OCI-LY7 (cell line): ENCODE data around the gene EPHA6. TPM values are rescaled to one million over a fixed set of nuclear protein-coding genes. Genes with fewer than 3 reads are reported as not detected.

Source experiments
- BruUV-seq: library from RNA; stranded (reverse); fragments of 400-500 nt; replicated peaks from 2 replicates; lab custom pipeline; 2021; lab: Mats Ljungman, UMichigan
- CTCF ChIA-PET: fragments of 300-600 bp; sonication (Branson Sonifier 250); formaldehyde crosslinking; loops from one replicate; lab custom pipeline; 2022; ENCODE audit warnings: antibody characterized with exemption; ENCODE audit not compliant: unreplicated experiment; lab: Charles Lee
- POLR2A ChIA-PET: fragments of 300-600 bp; sonication (Branson Sonifier 250); formaldehyde crosslinking; loops from one replicate; lab custom pipeline; 2022; ENCODE audit warnings: antibody characterized with exemption; lab: Charles Lee
- DNase-seq: peaks from one replicate; pipeline ENCODE4 v3.0.0-alpha.2; 2015; ENCODE audit warnings: low spot score
- H2AFZ ChIP-seq: fragments of 200-600 bp; sonication (generic), shearing (Covaris generic); 2 replicates; pipeline ENCODE4 v1.6.1; 2014; ENCODE audit warnings: mild to moderate bottlenecking, antibody characterized with exemption, low read length, moderate library complexity
- H3K27ac ChIP-seq: fragments of 200-600 bp; sonication (generic); 2 replicates; pipeline ENCODE4 v1.5.1; 2014; ENCODE audit warnings: mixed run types, low read depth, mild to moderate bottlenecking, moderate library complexity, low read length, inconsistent platforms; ENCODE audit not compliant: poor library complexity, severe bottlenecking
- H3K36me3 ChIP-seq: fragments of 200-600 bp; sonication (generic); 2 replicates; pipeline ENCODE4 v1.6.1; 2014; ENCODE audit warnings: mild to moderate bottlenecking, antibody characterized with exemption, low read length, moderate library complexity, mixed read lengths; ENCODE audit not compliant: insufficient read depth
- H3K4me1 ChIP-seq: fragments of 200-600 bp; sonication (generic); 2 replicates; pipeline ENCODE4 v1.5.1; 2014; ENCODE audit warnings: mild to moderate bottlenecking, low read length; ENCODE audit not compliant: insufficient read depth, poor library complexity, severe bottlenecking
- H3K4me2 ChIP-seq: fragments of 200-600 bp; sonication (generic); 2 replicates; pipeline ENCODE4 v1.6.1; 2014; ENCODE audit warnings: mild to moderate bottlenecking, low read length
- H3K4me3 ChIP-seq: fragments of 200-600 bp; sonication (generic); 2 replicates; pipeline ENCODE4 v1.5.1; 2014; ENCODE audit warnings: mild to moderate bottlenecking, low read depth, low read length; ENCODE audit not compliant: poor library complexity, severe bottlenecking
- H3K79me2 ChIP-seq: fragments of 200-600 bp; sonication (generic); 2 replicates; pipeline ENCODE4 v1.6.1; 2016; ENCODE audit warnings: low read depth, mild to moderate bottlenecking, low read length, moderate library complexity, mixed read lengths; ENCODE audit not compliant: insufficient read depth
- H3K9me2 ChIP-seq: fragments of 200-600 bp; sonication (generic); 2 replicates; pipeline ENCODE4 v1.6.1; 2016; ENCODE audit warnings: mild to moderate bottlenecking, low read length, mixed read lengths; ENCODE audit not compliant: insufficient read depth
- H3K9me3 ChIP-seq: fragments of 200-600 bp; sonication (generic); 2 replicates; pipeline ENCODE4 v1.6.1; 2014; ENCODE audit warnings: mild to moderate bottlenecking, mixed run types, low read length, mixed read lengths
- H4K20me1 ChIP-seq: fragments of 200-600 bp; sonication (generic); 2 replicates; pipeline ENCODE4 v1.6.1; 2014; ENCODE audit warnings: mild to moderate bottlenecking, antibody characterized with exemption, low read length, moderate library complexity, mixed read lengths; ENCODE audit not compliant: insufficient read depth
- EZH2phosphoT487 ChIP-seq: fragments of 200-600 bp; sonication (generic); IDR thresholded peaks from 2 replicates; pipeline ENCODE4 v1.6.1; 2018; ENCODE audit warnings: low read depth, borderline replicate concordance, mild to moderate bottlenecking, mixed run types, antibody characterized with exemption, low read length, moderate library complexity, mixed read lengths
- intact Hi-C: fragments of 100-400 bp; cut with micrococcal nuclease; formaldehyde crosslinking; loops from one replicate; pipeline ENCODE4 v1.10.0; 2022; ENCODE audit not compliant: unreplicated experiment
- total RNA-seq, 2 experiments: library from RNA; depleted of rRNA in 1 of 2; stranded (reverse); fragments of >200 nt in 1 of 2; shearing (Covaris generic) in 1 of 2; gene quantifications; 2 replicates each; pipeline ENCODE4 v1.2.3, GENCODE V29; 2014 to 2022
- TF ChIP-seq, protein P1 (sequence below): fragments of 200-600 bp; sonication (generic); conservative IDR thresholded peaks from 2 replicates; pipeline ENCODE4 v1.5.1; 2014; ENCODE audit warnings: mild to moderate bottlenecking, antibody characterized with exemption, low read length, moderate library complexity, mixed read lengths

Gene EPHA6
- total RNA-seq, 2 experiments from 2014 or later = not detected

DNA sequence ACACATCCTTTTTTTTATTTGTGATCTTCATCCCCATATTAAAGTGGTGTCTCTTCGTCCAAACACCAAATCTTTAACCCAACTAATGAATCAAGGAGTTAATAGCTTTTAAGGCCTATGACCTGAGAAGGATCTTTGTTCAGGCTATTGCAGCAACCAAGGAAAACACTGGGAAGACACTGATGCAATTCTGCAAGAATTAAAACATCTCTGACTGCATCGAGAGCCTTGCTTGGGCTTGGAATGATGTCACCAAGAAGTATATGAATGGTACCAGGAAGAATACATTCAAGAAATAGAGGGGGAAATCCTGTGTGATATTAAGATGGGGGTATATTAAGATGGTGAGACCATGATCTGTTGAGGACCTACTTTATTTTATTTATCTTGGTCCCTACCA is 736.0 kb downstream of the EPHA6 start:
- Histone ChIP-seq H3K36me3 (no peaks in the 10 kb centered on the region), H2AFZ (no peak overlapping the region), H3K9me3 (no peaks in the 10 kb centered on the region), H3K27ac (no peak overlapping the region), H3K79me2 (no peaks in the 10 kb centered on the region), H3K9me2 (no peaks in the 10 kb centered on the region; the same call in 1 of the 2 replicates), H4K20me1 (no peaks in the 10 kb centered on the region), H3K4me1 (no peaks in the 10 kb centered on the region), H3K4me2 (no peak overlapping the region), H3K4me3 (no peak overlapping the region)
- ChIA-PET POLR2A (no interaction called here), CTCF (no interaction called here)
- no TSS peak for BruUV-seq
- DNase-seq = no peak
- TF ChIP-seq EZH2phosphoT487 = no peak
- TF ChIP-seq, protein P1, sequence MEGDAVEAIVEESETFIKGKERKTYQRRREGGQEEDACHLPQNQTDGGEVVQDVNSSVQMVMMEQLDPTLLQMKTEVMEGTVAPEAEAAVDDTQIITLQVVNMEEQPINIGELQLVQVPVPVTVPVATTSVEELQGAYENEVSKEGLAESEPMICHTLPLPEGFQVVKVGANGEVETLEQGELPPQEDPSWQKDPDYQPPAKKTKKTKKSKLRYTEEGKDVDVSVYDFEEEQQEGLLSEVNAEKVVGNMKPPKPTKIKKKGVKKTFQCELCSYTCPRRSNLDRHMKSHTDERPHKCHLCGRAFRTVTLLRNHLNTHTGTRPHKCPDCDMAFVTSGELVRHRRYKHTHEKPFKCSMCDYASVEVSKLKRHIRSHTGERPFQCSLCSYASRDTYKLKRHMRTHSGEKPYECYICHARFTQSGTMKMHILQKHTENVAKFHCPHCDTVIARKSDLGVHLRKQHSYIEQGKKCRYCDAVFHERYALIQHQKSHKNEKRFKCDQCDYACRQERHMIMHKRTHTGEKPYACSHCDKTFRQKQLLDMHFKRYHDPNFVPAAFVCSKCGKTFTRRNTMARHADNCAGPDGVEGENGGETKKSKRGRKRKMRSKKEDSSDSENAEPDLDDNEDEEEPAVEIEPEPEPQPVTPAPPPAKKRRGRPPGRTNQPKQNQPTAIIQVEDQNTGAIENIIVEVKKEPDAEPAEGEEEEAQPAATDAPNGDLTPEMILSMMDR = no peak
- intact Hi-C loops = no loop called here

DNA sequence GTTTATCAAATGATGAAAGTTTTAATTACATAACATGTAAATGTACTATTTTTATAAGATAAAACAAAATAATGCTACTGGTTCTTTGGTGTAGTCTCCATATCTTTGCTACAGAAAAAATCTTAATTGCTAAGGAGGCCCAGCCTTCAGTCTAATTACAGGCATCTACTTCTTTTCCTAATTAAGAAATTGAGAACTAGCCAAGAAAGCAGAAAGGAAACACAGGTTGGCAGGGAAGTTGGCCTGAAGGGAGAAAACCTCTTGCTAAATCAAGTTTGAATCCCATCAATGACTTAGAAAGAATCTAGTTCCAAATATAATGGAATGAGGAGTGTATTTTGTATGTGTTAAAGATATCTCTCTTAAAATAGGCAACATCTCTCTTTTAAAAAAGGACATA is 737.8 kb downstream of the EPHA6 start:
- no peak overlapping the region for H3K4me3 ChIP-seq
- TF ChIP-seq EZH2phosphoT487 = no peak
- TF ChIP-seq, protein P1 = no peak
- no peak overlapping the region for H3K27ac ChIP-seq
- no peaks in the 10 kb centered on the region for H3K79me2 ChIP-seq
- no peaks in the 10 kb centered on the region for H3K9me3 ChIP-seq
- CTCF ChIA-PET = no interaction called here
- H3K9me2 ChIP-seq = no peaks in the 10 kb centered on the region; the same call in 1 of the 2 replicates
- no TSS peak for BruUV-seq
- DNase-seq = no peak
- no peaks in the 10 kb centered on the region for H4K20me1 ChIP-seq
- H3K4me1 ChIP-seq = no peaks in the 10 kb centered on the region
- H2AFZ ChIP-seq = no peak overlapping the region
- POLR2A ChIA-PET = no interaction called here
- intact Hi-C loops = no loop called here
- no peaks in the 10 kb centered on the region for H3K36me3 ChIP-seq
- no peak overlapping the region for H3K4me2 ChIP-seq

DNA sequence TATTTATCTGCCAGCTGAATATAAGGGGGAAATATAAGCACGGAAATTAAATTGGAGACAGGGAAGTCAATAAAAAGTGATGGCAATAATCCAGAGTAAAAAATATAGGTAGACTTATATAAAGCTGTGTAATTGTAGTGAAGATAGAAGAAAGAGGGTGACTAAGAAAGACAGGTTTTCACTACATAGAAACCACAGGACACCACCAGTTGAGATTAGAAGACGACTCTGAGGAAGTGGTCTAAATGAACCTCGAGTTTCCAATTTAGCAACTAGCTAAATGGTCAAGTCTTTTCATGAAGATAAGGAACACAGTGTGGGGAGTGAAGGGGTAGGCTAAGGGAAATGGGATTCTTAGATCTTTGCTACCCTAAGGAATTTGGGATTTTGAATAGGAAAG is 761.3 kb downstream of the EPHA6 start:
- H3K4me3 ChIP-seq = no peak overlapping the region
- no peaks in the 10 kb centered on the region for H3K4me1 ChIP-seq
- no TSS peak for BruUV-seq
- intact Hi-C loops = no loop called here
- H3K27ac ChIP-seq = no peak overlapping the region
- H3K4me2 ChIP-seq = no peak overlapping the region
- H3K9me3 ChIP-seq = no peaks in the 10 kb centered on the region
- no peaks in the 10 kb centered on the region for H3K36me3 ChIP-seq
- H3K9me2 ChIP-seq = no peaks in the 10 kb centered on the region
- no peak overlapping the region for H2AFZ ChIP-seq
- ChIA-PET CTCF (no interaction called here), POLR2A (no interaction called here)
- no peak for DNase-seq
- TF ChIP-seq, protein P1 = no peak
- TF ChIP-seq EZH2phosphoT487 = no peak
- H3K79me2 ChIP-seq = no peaks in the 10 kb centered on the region
- no peaks in the 10 kb centered on the region for H4K20me1 ChIP-seq
